Urinary bladder (tissue), 4 donors: ENCODE results near the gene SHC3. TPM values are rescaled to one million over a fixed set of nuclear protein-coding genes. Genes with fewer than 3 reads are reported as not detected.

Source experiments
- DNase-seq: peaks from one replicate; pipeline ENCODE4 v3.0.0-alpha.2; 2015; ENCODE audit errors: extremely low spot score
- H3K27ac ChIP-seq: one replicate; pipeline ENCODE4 v1.5.1; 2013; ENCODE audit warnings: low read depth, mild to moderate bottlenecking, moderate library complexity
- H3K36me3 ChIP-seq: one replicate; pipeline ENCODE4 v1.6.1; 2013; ENCODE audit warnings: mild to moderate bottlenecking, moderate library complexity; ENCODE audit not compliant: insufficient read depth
- H3K4me1 ChIP-seq: one replicate; pipeline ENCODE4 v1.6.1; 2013; ENCODE audit warnings: mild to moderate bottlenecking, moderate library complexity; ENCODE audit not compliant: insufficient read depth
- H3K4me3 ChIP-seq: one replicate; pipeline ENCODE4 v1.5.1; 2013; ENCODE audit warnings: low read depth, low read length
- WGBS: extraction: QIAGEN DNeasy Blood & Tissue Kit; methylation state at CpG from one replicate; pipeline ENCODE4 v1.1.7; 2013; 5-methylcytosine and 5-hydroxymethylcytosine counted together
- polyA plus RNA-seq: library from polyadenylated mRNA; stranded (reverse); fragments of 200-250 nt; gene quantifications from one replicate; pipeline ENCODE4 v1.2.3, GENCODE V29; 2013
- total RNA-seq: library from RNA; depleted of rRNA; stranded (reverse); fragments of >200 nt; gene quantifications from one replicate; pipeline ENCODE4 v1.2.3, GENCODE V29; 2014
- donor health status: healthy with polysubstance abuse.
- donor health status: healthy.

The SHC3 gene
- total and polyA plus RNA-seq, 2 donors: 1.6 to 2.0 TPM

DNA sequence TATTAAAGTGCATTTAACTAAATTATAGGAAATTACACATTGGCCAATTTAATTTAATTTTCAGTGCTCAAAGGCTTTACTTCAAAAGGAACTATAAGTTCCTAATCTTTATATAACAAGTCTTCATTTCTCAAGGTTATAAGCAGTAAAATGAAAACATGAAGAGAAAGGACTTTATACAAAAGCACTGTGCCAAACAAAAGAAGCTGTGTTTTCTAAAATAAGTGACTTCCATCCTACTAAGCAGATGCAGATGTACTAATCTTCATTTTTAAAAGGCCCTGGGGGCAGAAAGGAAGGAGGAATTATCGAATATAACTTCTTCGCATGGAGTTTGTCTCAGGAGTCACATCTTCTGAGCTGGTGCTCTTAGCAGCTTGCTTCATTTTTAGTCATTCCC, 81.4 kb downstream of the SHC3 start:
- Histone ChIP-seq H3K4me3 (no peak overlapping the region), H3K4me1 (no peaks in the 10 kb centered on the region), H3K36me3 (no peaks in the 10 kb centered on the region), H3K27ac (no peak overlapping the region)
- DNase-seq: no peak
- WGBS: 79% methylated on average over 2 of the region's 2 CpGs

DNA sequence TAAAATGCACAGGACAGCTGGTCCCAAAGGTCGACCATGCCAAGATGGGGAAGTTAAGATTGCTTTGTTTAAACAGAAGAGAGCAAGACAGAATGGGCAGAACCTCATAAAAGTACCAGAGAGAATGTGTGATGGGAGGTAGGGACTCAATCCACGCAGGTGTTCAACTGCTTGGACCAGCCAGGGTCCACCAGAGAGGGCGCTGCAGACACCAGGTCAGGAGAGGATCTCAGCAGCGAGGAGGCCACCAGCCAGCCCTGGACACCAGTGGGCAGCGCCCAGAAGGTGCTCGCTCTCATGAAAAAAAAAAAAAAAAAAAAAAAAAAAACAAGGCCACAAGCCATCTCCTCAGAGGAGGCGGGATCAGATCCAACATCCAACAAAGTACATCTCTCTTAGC, 81.8 kb downstream of the SHC3 start:
- no peak overlapping the region for H3K27ac ChIP-seq
- no peak overlapping the region for H3K4me3 ChIP-seq
- DNase-seq: no peak
- WGBS: 88% methylated on average over 7 of the region's 7 CpGs
- no peaks in the 10 kb centered on the region for H3K36me3 ChIP-seq
- H3K4me1 ChIP-seq: no peaks in the 10 kb centered on the region

DNA sequence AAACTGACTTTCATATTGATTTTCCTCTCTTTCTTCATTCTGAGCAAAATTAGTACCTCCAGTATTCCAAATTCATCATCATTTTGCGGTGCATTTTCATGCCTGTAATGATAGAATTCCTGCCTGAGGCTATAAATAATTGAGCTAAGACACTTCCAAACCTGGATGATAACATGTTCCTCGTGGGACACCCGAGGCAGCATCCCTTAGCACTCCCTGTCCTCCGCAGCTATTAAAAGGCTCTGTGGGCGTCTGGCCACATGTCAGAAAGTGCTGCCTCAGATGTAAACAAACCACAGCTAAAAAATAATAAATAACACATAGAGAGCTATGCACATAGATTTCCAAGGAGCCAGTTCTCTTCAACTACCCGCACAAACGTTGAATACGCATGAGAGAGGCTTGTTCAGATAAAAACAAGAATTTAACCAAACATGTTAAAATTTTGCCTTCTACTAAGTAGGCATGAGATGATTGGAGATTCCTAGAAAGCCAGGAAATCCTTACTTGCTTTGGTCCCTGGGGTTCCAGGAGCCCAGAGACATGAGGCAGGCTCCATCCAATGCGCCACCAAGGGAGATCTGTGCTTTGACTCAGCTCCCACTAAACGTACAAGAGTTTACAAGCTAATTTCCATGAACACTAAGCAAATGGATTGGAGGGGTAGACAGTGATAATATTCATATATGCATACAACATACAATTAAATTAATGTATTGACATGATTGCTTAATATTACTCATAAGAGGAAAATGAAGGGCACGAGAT, 82.7 kb downstream of the SHC3 start:
- WGBS: 47% methylated on average over 11 of the region's 11 CpGs
- DNase-seq: no peak
- no peaks in the 10 kb centered on the region for H3K4me1 ChIP-seq
- no peak overlapping the region for H3K4me3 ChIP-seq
- H3K27ac ChIP-seq: no peak overlapping the region
- no peaks in the 10 kb centered on the region for H3K36me3 ChIP-seq

DNA sequence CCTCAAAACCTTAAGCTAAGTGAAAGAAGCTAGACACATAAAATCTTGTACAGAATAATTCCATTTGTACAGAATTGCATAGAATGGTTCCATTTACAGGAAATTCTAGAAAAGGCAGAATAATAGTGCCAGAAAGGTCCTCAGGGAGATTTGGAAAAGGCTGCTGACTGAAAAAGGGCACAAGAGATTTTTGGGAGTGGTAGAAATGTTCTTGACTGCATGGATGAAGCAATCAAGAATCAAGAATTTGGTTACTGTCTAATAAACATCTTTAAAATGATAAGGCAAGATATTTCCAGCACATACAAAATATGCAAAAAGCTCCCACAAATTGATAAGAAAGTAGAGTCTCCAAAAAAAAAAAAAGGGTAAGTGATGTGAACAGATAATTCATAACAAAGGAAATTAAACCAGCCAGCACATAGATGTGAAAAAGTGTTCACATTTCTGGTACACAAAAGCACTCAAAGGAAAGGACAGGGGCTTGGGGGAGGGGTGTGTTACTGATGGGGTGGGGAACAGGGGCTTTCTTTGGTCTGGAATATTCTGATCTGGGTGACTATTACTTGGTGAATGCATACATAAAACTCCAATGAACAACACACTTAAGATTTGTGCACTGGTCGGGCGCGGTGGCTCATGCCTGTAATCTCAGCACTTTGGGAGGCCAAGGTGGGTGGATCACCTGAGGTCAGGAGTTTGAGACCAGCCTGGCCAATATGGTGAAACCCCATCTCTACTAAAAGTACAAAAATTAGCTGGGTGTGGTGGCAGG, 85.2 kb downstream of the SHC3 start:
- H3K27ac ChIP-seq: no peak overlapping the region
- H3K4me1 ChIP-seq: no peaks in the 10 kb centered on the region
- no peak for DNase-seq
- WGBS: 98% methylated on average over 3 of the region's 3 CpGs
- H3K36me3 ChIP-seq: no peaks in the 10 kb centered on the region
- no peak overlapping the region for H3K4me3 ChIP-seq

DNA sequence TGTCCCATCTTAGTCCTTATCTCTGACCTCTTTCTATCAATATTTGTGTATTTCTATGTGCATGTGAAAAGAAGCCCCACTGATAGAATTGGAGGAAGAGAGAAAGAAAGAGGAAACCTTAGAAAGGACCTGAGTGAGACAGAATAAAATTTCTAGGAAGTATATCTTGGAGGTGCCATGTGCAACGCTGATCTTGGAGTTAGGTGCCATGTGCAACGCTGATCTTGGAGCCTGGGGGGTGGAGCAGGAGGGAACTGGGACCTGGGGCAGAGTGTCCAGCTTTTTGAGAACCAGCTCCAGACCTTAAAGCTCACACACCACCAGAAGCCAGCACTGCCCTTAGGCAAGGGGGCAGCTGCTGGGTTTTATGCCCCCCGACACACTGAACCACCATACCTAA, 89.4 kb downstream of the SHC3 start:
- no peak for DNase-seq
- Histone ChIP-seq H3K4me3 (no peak overlapping the region), H3K27ac (no peak overlapping the region), H3K4me1 (no peaks in the 10 kb centered on the region), H3K36me3 (no peaks in the 10 kb centered on the region)
- 95% methylated on average over 3 of the region's 3 CpGs for WGBS

DNA sequence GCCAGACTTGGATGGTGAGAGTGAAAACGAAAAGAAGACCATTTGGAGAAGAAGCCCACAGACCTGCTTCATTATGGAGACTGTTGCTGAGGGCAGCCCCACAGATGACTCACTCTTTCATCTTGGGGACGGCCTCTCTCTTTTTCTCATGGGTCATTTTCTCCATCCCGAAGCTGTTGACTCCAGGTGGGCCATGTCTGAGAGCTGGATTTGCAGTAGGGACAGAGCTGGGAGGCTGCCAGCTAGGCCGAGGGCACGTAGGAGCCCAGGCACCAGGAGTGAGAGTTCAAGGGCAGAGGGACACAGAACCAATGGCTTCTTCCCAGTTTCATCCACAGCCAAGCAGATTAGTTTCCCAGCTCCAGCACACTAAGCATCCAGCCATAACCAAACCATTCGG, 95.0 kb downstream of the SHC3 start:
- no peak overlapping the region for H3K27ac ChIP-seq
- no peaks in the 10 kb centered on the region for H3K4me1 ChIP-seq
- H3K4me3 ChIP-seq: no peak overlapping the region
- 72% methylated on average over 6 of the region's 6 CpGs for WGBS
- DNase-seq: no peak
- H3K36me3 ChIP-seq: no peaks in the 10 kb centered on the region

DNA sequence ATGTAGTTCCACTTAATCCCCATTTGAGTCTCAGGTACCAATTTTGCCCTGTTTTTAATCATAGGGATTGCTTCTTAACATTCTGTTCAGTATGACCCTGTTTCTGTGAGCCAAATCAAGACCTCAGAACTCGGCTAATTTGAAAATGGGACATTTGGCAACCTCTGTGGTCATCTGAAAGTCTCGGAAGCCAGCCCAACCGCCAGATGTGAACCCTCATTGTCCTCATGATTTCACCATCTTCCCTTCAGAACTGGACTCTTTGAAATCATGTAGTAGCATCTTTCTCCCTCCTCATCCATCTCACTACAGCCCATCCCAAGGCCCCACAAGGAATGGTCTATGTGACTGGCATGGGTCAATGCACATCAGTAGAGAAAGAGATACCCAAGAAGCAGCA, 98.4 kb downstream of the SHC3 start:
- H3K4me3 ChIP-seq: no peak overlapping the region
- no peaks in the 10 kb centered on the region for H3K36me3 ChIP-seq
- DNase-seq: no peak
- no peaks in the 10 kb centered on the region for H3K4me1 ChIP-seq
- WGBS: 59% methylated on average over 3 of the region's 3 CpGs
- no peak overlapping the region for H3K27ac ChIP-seq

DNA sequence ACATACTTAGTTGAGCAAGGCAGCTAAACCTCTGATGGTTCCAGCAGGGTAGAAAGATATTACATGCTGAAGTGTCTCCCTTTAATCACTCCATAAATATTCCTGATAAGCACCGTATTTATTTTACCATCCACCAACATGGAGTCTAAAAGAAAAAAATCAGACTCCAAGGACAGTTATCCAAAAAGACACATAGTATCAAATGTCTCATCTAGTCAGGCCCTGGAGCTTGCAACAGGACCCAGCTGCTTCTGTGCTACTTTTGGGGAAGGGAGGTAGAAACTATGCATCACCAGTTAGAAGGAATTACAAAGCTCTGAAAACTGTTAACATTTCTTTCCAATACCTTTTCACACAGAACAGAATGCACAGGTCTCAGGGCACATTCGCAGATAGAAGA, 99.2 kb downstream of the SHC3 start:
- no peak for DNase-seq
- H3K36me3 ChIP-seq: no peaks in the 10 kb centered on the region
- 48% methylated on average over 2 of the region's 2 CpGs for WGBS
- no peak overlapping the region for H3K27ac ChIP-seq
- no peak overlapping the region for H3K4me3 ChIP-seq
- H3K4me1 ChIP-seq: no peaks in the 10 kb centered on the region

DNA sequence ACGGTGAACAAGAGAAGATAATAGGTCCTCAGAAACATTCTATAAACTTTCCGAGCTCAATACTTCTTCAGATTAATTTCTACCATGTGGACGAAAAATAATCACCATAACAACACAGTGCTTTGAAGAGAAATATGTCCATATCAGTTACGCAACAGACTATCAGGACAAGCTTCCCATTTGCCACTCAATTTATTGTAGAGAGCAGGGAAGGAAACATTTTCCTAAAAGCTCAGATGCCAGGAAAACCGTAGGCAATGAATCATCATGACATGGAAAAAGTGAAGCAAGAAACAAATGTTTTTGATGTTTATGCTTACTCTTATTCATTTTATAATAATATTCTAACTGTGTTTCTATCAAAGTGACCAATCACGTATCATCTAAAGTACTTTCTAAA, 99.8 kb downstream of the SHC3 start:
- no peak overlapping the region for H3K27ac ChIP-seq
- H3K4me1 ChIP-seq: no peaks in the 10 kb centered on the region
- no peak for DNase-seq
- H3K4me3 ChIP-seq: no peak overlapping the region
- H3K36me3 ChIP-seq: no peaks in the 10 kb centered on the region
- 63% methylated on average over 6 of the region's 6 CpGs for WGBS

DNA sequence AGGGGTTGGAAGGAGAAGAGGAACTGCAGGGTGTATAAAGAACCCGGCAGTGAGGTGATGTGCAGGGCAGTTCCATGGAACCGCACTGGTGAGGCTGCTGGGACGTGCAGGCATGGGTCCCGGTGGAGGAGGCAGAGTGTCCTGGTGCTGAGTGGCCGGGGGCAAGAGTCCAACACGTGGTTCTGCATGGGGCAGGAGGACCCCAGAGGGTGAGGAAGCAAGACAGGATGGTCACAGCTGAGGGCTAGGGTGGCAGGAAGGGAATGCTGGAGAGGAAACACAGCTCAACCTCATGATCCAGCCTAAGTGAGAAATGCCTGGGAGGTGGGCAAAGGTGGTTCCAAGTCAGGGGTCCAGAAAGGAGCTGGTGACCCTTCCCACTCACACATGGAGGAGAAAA, 100.2 kb downstream of the SHC3 start:
- H3K36me3 ChIP-seq: no peaks in the 10 kb centered on the region
- H3K4me1 ChIP-seq: no peaks in the 10 kb centered on the region
- DNase-seq: no peak
- WGBS: 85% methylated on average over 6 of the region's 6 CpGs
- H3K4me3 ChIP-seq: no peak overlapping the region
- no peak overlapping the region for H3K27ac ChIP-seq

DNA sequence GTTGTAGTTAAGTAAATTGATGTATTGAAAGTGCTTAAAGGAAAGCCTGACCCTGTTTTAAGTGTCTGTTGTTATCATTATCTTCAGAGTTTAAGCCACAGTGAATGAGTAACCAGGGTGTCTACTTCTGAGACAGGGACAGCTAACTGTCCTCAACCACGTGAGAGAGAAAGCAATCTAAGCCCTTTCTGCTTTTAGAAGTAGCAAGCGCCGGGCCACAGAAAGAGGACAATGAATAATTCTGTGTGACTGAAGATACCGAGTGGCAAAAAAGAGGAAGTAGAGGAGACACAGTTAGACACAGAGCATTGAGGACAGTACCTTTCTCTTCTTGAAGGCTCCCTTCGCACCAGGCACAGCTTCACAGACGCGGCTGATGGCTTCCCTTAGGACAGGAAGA, 101.1 kb downstream of the SHC3 start:
- DNase-seq: no peak
- Histone ChIP-seq H3K4me3 (no peak overlapping the region), H3K4me1 (no peaks in the 10 kb centered on the region), H3K36me3 (no peaks in the 10 kb centered on the region), H3K27ac (no peak overlapping the region)
- WGBS: 65% methylated on average over 7 of the region's 7 CpGs

DNA sequence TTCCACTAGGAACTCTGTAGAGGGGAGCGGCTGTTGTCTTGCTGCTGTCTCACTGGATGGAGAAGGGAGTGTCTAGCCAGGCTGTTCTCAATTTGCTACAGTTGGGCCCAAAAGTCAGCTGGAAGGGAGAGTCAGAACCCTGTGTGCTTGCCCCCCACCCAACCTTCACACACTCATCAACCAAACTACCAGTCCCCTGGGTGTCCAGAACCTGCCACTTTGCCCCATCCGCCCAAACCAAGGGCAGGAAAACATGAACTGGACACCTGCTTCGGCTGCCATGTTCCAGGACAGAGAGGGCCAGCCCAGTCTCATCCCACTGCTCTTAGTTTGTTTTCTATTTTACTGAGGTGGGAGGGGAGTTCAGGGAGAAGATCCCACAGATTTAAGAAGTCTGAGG, 105.2 kb downstream of the SHC3 start:
- DNase-seq: no peak
- Histone ChIP-seq H3K4me3 (no peak overlapping the region), H3K36me3 (no peaks in the 10 kb centered on the region), H3K4me1 (no peaks in the 10 kb centered on the region), H3K27ac (no peak overlapping the region)
- WGBS: 96% methylated on average over 3 of the region's 3 CpGs

DNA sequence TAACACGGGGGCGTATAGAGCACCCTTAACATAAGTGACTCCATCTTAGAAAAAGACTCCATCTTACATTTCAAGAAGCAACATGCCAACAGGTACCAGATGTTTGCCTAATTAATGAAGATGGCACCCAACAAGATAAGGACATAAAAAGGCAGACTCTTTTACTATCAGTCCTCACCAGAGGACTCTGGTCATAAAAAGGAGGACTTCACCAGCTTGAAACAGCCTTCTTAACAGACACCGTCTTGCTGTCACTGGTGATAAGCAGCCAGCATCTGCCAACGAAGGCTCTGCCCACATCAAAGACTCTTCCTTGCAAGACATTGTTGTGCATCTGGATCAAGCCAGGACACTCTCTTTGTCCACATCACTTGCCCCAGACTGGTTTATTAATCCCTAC, 107.0 kb downstream of the SHC3 start:
- no peaks in the 10 kb centered on the region for H3K36me3 ChIP-seq
- H3K4me1 ChIP-seq: no peaks in the 10 kb centered on the region
- no peak overlapping the region for H3K27ac ChIP-seq
- H3K4me3 ChIP-seq: no peak overlapping the region
- WGBS: 72% methylated on average over 4 of the region's 4 CpGs
- no peak for DNase-seq

DNA sequence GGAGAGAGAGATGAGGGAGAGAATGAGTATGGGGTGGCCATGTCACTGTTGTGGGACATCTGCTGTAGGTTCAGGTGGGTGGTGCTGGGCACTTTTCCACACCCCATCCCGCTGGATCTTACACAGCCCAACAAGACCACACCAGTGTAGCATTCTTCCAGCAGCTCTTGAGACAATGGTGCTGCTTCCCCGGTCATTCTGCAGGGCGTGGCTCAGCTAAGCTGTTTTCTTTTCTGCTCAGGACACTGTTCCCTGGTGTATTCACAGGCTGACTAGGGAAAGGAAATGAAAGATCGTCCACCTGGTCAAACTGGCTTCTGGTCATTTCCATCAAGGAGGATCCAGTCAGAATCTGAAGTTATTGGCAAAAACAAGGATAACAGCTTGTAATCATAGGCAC, 111.8 kb downstream of the SHC3 start:
- WGBS: 80% methylated on average over 4 of the region's 4 CpGs
- no peak overlapping the region for H3K4me3 ChIP-seq
- no peak overlapping the region for H3K27ac ChIP-seq
- H3K4me1 ChIP-seq: no peaks in the 10 kb centered on the region
- no peak for DNase-seq
- no peaks in the 10 kb centered on the region for H3K36me3 ChIP-seq
